Prostate gland (tissue), 2 donors: ENCODE data around the gene RSPH1.

Experiments
- POLR2A ChIP-seq: fragments of 450-650 bp; IDR thresholded peaks from one replicate; pipeline ENCODE4 v1.6.1; 2016; ENCODE audit warnings: antibody characterized with exemption, mild to moderate bottlenecking
- TF ChIP-seq, protein P1 (sequence below), 4 experiments: fragments of 200-600 bp in 2 of 4; fragments of 450-650 bp in 2 of 4; sonication (generic) in 2 of 4; IDR thresholded peaks; 1 replicate in 3 of 4; 2 replicates in 1 of 4; pipeline ENCODE4 v1.5.1; 2016 to 2019; ENCODE audit warnings: antibody characterized with exemption in 4 of 4, mild to moderate bottlenecking in 2 of 4, moderate library complexity in 2 of 4

DNA sequence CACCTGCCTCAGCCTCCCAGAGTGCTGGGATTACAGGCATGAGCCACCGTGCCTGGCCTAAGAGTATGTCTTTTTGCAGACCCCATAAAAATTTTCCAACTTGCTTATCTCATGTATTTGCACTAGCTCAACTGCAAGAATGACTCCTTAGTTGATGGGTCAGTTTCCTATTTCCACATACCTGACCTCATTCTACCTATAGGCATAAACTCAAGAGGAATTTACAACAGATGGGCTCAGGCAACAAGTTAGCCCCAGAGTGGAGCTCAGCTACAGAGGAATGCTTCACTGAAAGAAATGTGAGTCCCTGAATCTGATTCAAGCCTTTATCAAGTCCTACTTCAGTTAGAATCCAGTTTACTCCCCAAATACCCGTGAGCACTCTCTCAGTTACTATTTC is 12.3 kb upstream of the RSPH1 start:
- TF ChIP-seq, protein P1, sequence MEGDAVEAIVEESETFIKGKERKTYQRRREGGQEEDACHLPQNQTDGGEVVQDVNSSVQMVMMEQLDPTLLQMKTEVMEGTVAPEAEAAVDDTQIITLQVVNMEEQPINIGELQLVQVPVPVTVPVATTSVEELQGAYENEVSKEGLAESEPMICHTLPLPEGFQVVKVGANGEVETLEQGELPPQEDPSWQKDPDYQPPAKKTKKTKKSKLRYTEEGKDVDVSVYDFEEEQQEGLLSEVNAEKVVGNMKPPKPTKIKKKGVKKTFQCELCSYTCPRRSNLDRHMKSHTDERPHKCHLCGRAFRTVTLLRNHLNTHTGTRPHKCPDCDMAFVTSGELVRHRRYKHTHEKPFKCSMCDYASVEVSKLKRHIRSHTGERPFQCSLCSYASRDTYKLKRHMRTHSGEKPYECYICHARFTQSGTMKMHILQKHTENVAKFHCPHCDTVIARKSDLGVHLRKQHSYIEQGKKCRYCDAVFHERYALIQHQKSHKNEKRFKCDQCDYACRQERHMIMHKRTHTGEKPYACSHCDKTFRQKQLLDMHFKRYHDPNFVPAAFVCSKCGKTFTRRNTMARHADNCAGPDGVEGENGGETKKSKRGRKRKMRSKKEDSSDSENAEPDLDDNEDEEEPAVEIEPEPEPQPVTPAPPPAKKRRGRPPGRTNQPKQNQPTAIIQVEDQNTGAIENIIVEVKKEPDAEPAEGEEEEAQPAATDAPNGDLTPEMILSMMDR (IDR thresholded peaks at IDR 0.05), result no peak
- no peak for TF ChIP-seq POLR2A
